WTC11 (cell line): ENCODE results near the gene SMYD5.

ENCODE experiments used
- CREB1 ChIP-seq: sonication (generic); formaldehyde crosslinking; IDR thresholded peaks from 2 replicates; pipeline ENCODE4 v1.8.0; 2023; ENCODE audit warnings: mild to moderate bottlenecking, missing genetic modification reagents
- FOXP1 ChIP-seq: sonication (generic); formaldehyde crosslinking; IDR thresholded peaks from 2 replicates; pipeline ENCODE4 v1.8.0; 2022; ENCODE audit warnings: missing genetic modification reagents, mild to moderate bottlenecking, moderate library complexity, borderline replicate concordance
- SMAD3 ChIP-seq: sonication (generic); formaldehyde crosslinking; IDR thresholded peaks from 2 replicates; pipeline ENCODE4 v1.8.0; 2022; ENCODE audit warnings: missing genetic modification reagents, mild to moderate bottlenecking, borderline replicate concordance
- SP1 ChIP-seq: sonication (generic); formaldehyde crosslinking; conservative IDR thresholded peaks from 2 replicates; pipeline ENCODE4 v1.8.1; 2022; ENCODE audit warnings: missing genetic modification reagents
- TP53 ChIP-seq: sonication (generic); formaldehyde crosslinking; IDR thresholded peaks from 2 replicates; pipeline ENCODE4 v1.8.1; 2023; ENCODE audit warnings: mild to moderate bottlenecking, missing genetic modification reagents
- TF ChIP-seq, protein P1 (sequence below): fragments of 200-600 bp; IDR thresholded peaks from 2 replicates; pipeline ENCODE4 v1.8.0; 2022; ENCODE audit warnings: antibody characterized with exemption
- TF ChIP-seq, protein P2 (sequence below): sonication (generic); formaldehyde crosslinking; IDR thresholded peaks from 2 replicates; pipeline ENCODE4 v1.8.0; 2022; ENCODE audit warnings: mild to moderate bottlenecking, missing genetic modification reagents
- TF ChIP-seq, protein P3 (sequence below): sonication (generic); formaldehyde crosslinking; IDR thresholded peaks from 2 replicates; pipeline ENCODE4 v1.8.0; 2023; ENCODE audit warnings: missing genetic modification reagents, mild to moderate bottlenecking, borderline replicate concordance

DNA sequence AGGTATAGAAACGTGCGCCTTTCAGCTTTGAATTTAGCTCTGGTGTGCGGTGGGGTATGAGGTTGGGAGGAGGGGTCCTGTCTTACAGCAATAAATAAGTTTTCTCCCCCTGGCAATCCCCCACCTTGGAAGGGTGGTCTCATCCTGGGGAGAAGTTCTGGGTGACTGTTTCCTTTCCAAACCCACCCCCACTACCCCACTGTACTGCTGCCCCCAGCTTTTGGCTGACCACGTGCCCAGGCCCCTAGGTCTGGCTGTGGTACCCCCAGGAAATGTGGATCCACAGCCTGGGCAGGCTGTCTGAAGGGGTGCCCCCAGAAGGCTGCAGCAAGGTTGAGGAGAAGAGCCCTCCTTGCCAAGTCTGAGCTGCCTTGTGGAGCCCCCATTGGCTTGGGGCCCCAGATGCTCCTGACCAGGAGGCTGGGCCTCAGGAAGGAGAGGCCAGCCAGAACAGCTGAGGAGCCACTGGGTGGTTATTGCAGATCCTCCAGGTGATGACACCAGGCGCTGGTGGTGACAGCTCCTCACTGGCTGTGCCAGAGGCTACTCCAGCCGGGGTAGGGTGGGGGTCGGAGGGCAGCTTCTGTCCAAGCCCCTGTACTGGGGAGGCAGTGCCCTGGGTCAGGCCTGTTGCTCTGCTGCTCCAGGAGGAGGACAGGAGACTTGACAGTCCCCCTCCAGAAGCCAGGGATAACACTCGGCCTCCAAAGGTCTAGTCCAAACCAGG lies 44.3 kb downstream of the SMYD5 start:
- TF ChIP-seq CREB1 (CRISPR knock-in tag) (no peak), TP53 (CRISPR knock-in tag) (no peak), FOXP1 (CRISPR knock-in tag) (no peak), SMAD3 (no peak), SP1 (CRISPR knock-in tag) (no peak)
- TF ChIP-seq, protein P1, sequence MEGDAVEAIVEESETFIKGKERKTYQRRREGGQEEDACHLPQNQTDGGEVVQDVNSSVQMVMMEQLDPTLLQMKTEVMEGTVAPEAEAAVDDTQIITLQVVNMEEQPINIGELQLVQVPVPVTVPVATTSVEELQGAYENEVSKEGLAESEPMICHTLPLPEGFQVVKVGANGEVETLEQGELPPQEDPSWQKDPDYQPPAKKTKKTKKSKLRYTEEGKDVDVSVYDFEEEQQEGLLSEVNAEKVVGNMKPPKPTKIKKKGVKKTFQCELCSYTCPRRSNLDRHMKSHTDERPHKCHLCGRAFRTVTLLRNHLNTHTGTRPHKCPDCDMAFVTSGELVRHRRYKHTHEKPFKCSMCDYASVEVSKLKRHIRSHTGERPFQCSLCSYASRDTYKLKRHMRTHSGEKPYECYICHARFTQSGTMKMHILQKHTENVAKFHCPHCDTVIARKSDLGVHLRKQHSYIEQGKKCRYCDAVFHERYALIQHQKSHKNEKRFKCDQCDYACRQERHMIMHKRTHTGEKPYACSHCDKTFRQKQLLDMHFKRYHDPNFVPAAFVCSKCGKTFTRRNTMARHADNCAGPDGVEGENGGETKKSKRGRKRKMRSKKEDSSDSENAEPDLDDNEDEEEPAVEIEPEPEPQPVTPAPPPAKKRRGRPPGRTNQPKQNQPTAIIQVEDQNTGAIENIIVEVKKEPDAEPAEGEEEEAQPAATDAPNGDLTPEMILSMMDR, result no peak
- TF ChIP-seq, protein P2, sequence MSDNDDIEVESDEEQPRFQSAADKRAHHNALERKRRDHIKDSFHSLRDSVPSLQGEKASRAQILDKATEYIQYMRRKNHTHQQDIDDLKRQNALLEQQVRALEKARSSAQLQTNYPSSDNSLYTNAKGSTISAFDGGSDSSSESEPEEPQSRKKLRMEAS (CRISPR knock-in tag), result no peak
- TF ChIP-seq, protein P3, sequence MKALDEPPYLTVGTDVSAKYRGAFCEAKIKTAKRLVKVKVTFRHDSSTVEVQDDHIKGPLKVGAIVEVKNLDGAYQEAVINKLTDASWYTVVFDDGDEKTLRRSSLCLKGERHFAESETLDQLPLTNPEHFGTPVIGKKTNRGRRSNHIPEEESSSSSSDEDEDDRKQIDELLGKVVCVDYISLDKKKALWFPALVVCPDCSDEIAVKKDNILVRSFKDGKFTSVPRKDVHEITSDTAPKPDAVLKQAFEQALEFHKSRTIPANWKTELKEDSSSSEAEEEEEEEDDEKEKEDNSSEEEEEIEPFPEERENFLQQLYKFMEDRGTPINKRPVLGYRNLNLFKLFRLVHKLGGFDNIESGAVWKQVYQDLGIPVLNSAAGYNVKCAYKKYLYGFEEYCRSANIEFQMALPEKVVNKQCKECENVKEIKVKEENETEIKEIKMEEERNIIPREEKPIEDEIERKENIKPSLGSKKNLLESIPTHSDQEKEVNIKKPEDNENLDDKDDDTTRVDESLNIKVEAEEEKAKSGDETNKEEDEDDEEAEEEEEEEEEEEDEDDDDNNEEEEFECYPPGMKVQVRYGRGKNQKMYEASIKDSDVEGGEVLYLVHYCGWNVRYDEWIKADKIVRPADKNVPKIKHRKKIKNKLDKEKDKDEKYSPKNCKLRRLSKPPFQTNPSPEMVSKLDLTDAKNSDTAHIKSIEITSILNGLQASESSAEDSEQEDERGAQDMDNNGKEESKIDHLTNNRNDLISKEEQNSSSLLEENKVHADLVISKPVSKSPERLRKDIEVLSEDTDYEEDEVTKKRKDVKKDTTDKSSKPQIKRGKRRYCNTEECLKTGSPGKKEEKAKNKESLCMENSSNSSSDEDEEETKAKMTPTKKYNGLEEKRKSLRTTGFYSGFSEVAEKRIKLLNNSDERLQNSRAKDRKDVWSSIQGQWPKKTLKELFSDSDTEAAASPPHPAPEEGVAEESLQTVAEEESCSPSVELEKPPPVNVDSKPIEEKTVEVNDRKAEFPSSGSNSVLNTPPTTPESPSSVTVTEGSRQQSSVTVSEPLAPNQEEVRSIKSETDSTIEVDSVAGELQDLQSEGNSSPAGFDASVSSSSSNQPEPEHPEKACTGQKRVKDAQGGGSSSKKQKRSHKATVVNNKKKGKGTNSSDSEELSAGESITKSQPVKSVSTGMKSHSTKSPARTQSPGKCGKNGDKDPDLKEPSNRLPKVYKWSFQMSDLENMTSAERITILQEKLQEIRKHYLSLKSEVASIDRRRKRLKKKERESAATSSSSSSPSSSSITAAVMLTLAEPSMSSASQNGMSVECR (CRISPR knock-in tag), result no peak
